ENCODE data around the gene DLX4.

- no peak for TF ChIP-seq POLR2A (IDR thresholded peaks at IDR 0.05)
- no peak for TF ChIP-seq CTCF (IDR thresholded peaks at IDR 0.05)
- no peak for TF ChIP-seq EP300 (IDR thresholded peaks at IDR 0.05)
Measured at GRCh38 chr17:49986396-49987289, 17.7 kb downstream of the DLX4 start.
